Activated T-cell treated with anti-CD3 and anti-CD28 coated beads, Interleukin-2, amount 50 U/mL, for 4 hours (primary cell): ENCODE data around the gene RMDN2. TPM values are rescaled to one million over a fixed set of nuclear protein-coding genes. Genes with fewer than 3 reads are reported as not detected.
A peak's percentile ranks its signal among the peaks of the same experiment; 100 is the strongest.

Source experiments
- ATAC-seq, 2 donors: fragments of 200-7000 bp; cut with Tn5 transposase; one replicate each; pipeline ENCODE4 v1.10.0; 2021
- DNase-seq: peaks from one replicate; pipeline ENCODE4 v3.0.0-alpha.2; 2020
- H3K27me3 Mint-ChIP-seq: one replicate; pipeline ENCODE4 v1.8.0; 2021; ENCODE audit warnings: low read depth, mixed read lengths
- H3K36me3 Mint-ChIP-seq: one replicate; pipeline ENCODE4 v1.8.0; 2022; ENCODE audit warnings: mixed read lengths; ENCODE audit not compliant: insufficient read depth
- H3K4me1 Mint-ChIP-seq: one replicate; pipeline ENCODE4 v1.8.0; 2021; ENCODE audit warnings: low read depth, mixed read lengths
- H3K4me3 Mint-ChIP-seq: one replicate; pipeline ENCODE4 v1.8.0; 2021; ENCODE audit warnings: mild to moderate bottlenecking, moderate library complexity, mixed read lengths
- H3K9me3 Mint-ChIP-seq: one replicate; pipeline ENCODE4 v1.8.0; 2021; ENCODE audit warnings: mixed read lengths
- total RNA-seq, 3 donors: library from RNA; stranded (reverse); gene quantifications; one replicate each; pipeline ENCODE4 v1.2.1, GENCODE V29; 2021

Gene RMDN2
- total RNA-seq, 3 donors from 2014 or later: 3.4 to 4.3 (median 3.8) TPM

- peak overlapping the region; percentile 7 for H3K4me3 Mint-ChIP-seq
- H3K27me3 Mint-ChIP-seq: peaks cover 11% of the 10 kb centered on the region
- DNase-seq: no peak
- no peaks in the 10 kb centered on the region for H3K9me3 Mint-ChIP-seq
- no peak for ATAC-seq
- H3K4me1 Mint-ChIP-seq: peaks cover 45% of the 10 kb centered on the region
- H3K36me3 Mint-ChIP-seq: no peaks in the 10 kb centered on the region
These were observed 33.1 kb upstream of the RMDN2 start for GRCh38 chr2:37891846-37892435.

DNA sequence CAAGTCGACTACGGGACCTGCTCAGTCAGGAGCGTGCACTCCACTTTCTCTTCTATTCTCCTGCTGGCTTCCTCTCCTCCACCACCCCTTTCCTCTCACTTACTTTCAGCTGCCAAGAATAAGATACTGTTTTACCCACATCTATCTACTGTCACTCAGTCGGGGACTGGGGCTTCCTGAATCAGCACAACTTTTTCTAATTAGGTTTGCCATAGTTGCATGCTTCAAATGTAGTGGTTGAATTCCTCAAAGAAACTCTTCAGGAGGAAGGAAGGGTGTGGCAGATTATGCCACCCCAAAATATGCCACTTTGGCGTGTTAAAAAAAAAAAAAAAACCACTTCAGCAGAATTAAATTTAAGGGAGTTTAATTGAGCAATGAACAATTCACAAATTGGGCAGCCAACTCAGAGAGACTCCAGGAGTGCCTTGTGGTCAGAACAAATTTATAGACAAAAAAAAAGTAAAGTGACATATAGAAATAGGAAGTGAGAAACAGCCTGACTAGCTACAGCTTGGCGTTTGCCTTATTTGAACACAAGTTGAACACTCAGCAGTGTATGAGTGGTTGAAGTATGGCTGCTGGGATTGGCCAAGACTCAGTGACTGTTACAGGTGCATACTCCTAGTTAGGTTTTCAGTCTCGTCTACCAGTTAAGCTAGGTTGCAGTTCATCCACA, 32.5 kb upstream of the RMDN2 start:
- Mint-ChIP-seq H3K36me3 (no peaks in the 10 kb centered on the region), H3K4me3 (peak overlapping the region; percentile 7)
- DNase-seq: no peak

GRCh38 chr2:37893327-37893726, 31.8 kb upstream of the RMDN2 start:
- H3K4me3 Mint-ChIP-seq: peak overlapping the region; percentile 9

More for the DNA sequence above, 32.5 kb upstream of the RMDN2 start:
- Mint-ChIP-seq H3K27me3 (peaks cover 11% of the 10 kb centered on the region), H3K4me1 (peaks cover 45% of the 10 kb centered on the region), H3K9me3 (no peaks in the 10 kb centered on the region)
- peak; percentile 44 to 50 for ATAC-seq

DNA sequence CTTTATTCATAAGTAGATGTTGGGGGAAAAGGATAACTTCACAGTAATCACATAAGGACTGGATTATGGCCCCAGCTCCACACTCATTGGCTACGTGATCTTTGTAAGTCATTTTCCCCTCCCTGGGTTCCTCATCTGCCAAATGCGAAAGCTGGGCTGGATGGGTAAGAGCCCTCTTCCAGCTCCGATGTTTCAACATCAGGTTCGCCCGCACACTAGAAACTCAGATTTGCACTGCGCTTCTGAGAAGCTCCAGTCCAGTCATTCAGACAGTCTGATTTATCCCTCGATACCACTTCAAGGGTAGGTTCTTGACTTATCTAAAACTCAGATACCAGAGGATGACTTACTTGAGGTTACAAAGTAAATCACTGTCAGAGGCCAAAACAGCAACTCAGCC, 31.0 kb upstream of the RMDN2 start:
- peaks cover 4% of the 10 kb centered on the region for H3K27me3 Mint-ChIP-seq
- no peak overlapping the region for H3K4me3 Mint-ChIP-seq
- no peak for DNase-seq
- H3K36me3 Mint-ChIP-seq: no peaks in the 10 kb centered on the region
- ATAC-seq: peak; percentile 27 to 29
- H3K9me3 Mint-ChIP-seq: no peaks in the 10 kb centered on the region
- H3K4me1 Mint-ChIP-seq: peaks cover 45% of the 10 kb centered on the region

More at GRCh38 chr2:37893327-37893726, 31.8 kb upstream of the RMDN2 start:
- ATAC-seq (no peak), DNase-seq (no peak)
- Mint-ChIP-seq H3K9me3 (no peaks in the 10 kb centered on the region), H3K27me3 (peaks cover 7% of the 10 kb centered on the region), H3K36me3 (no peaks in the 10 kb centered on the region), H3K4me1 (peaks cover 45% of the 10 kb centered on the region)

- peaks cover 4% of the 10 kb centered on the region for H3K27me3 Mint-ChIP-seq
- H3K4me1 Mint-ChIP-seq: peaks cover 45% of the 10 kb centered on the region
- no peaks in the 10 kb centered on the region for H3K9me3 Mint-ChIP-seq
- no peak for DNase-seq
- no peak for ATAC-seq
- no peak overlapping the region for H3K4me3 Mint-ChIP-seq
- H3K36me3 Mint-ChIP-seq: no peaks in the 10 kb centered on the region
These were observed 30.5 kb upstream of the RMDN2 start for GRCh38 chr2:37894601-37895000.

- H3K27me3 Mint-ChIP-seq: peaks cover 3% of the 10 kb centered on the region
- H3K4me1 Mint-ChIP-seq: peaks cover 45% of the 10 kb centered on the region
- DNase-seq: no peak
- H3K36me3 Mint-ChIP-seq: no peaks in the 10 kb centered on the region
- H3K4me3 Mint-ChIP-seq: no peak overlapping the region
- H3K9me3 Mint-ChIP-seq: no peaks in the 10 kb centered on the region
- no peak for ATAC-seq
These were observed 29.9 kb upstream of the RMDN2 start for GRCh38 chr2:37895140-37895539.

GRCh38 chr2:37896319-37896718, 28.8 kb upstream of the RMDN2 start:
- Mint-ChIP-seq H3K27me3 (no peaks in the 10 kb centered on the region), H3K4me1 (peaks cover 34% of the 10 kb centered on the region), H3K36me3 (no peaks in the 10 kb centered on the region), H3K4me3 (no peak overlapping the region), H3K9me3 (no peaks in the 10 kb centered on the region)
- ATAC-seq (no peak), DNase-seq (no peak)

- Mint-ChIP-seq H3K4me3 (no peak overlapping the region), H3K9me3 (no peaks in the 10 kb centered on the region), H3K36me3 (no peaks in the 10 kb centered on the region), H3K4me1 (peaks cover 22% of the 10 kb centered on the region), H3K27me3 (no peaks in the 10 kb centered on the region)
- ATAC-seq: no peak
- no peak for DNase-seq
These were observed 27.6 kb upstream of the RMDN2 start for GRCh38 chr2:37897511-37897910.

GRCh38 chr2:37898448-37898847, 26.6 kb upstream of the RMDN2 start:
- Mint-ChIP-seq H3K36me3 (no peaks in the 10 kb centered on the region), H3K9me3 (no peaks in the 10 kb centered on the region), H3K4me3 (no peak overlapping the region), H3K4me1 (peaks cover 13% of the 10 kb centered on the region), H3K27me3 (no peaks in the 10 kb centered on the region)
- DNase-seq (no peak), ATAC-seq (no peak)

DNA sequence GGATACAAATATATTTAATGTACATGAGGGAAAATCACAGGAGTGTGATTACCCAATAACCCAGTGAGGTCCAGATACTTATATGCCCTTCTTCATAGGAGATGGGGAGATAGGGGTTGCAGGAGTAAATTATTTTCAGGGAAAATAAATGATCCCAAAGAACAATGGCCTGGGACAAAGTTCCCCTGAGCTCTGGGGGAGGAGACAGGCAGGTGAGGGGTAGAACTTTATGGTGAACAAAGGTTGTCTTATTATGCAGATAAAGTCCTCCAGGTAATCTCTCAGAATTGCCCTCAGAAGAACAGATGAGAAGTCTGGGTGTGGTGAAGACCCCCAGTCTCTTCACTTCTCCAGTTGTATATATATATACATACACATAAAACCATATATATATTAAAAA, 22.1 kb upstream of the RMDN2 start:
- DNase-seq (no peak), ATAC-seq (no peak)
- Mint-ChIP-seq H3K36me3 (no peaks in the 10 kb centered on the region), H3K4me3 (no peak overlapping the region), H3K4me1 (no peaks in the 10 kb centered on the region), H3K9me3 (no peaks in the 10 kb centered on the region), H3K27me3 (peaks cover 10% of the 10 kb centered on the region)

- no peak for ATAC-seq
- no peak for DNase-seq
- Mint-ChIP-seq H3K4me3 (no peak overlapping the region), H3K27me3 (peaks cover 10% of the 10 kb centered on the region), H3K36me3 (no peaks in the 10 kb centered on the region), H3K4me1 (no peaks in the 10 kb centered on the region), H3K9me3 (no peaks in the 10 kb centered on the region)
These were observed 20.7 kb upstream of the RMDN2 start for GRCh38 chr2:37904425-37904824.

GRCh38 chr2:37904993-37905392, 20.1 kb upstream of the RMDN2 start:
- ATAC-seq: no peak
- Mint-ChIP-seq H3K36me3 (no peaks in the 10 kb centered on the region), H3K27me3 (peaks cover 10% of the 10 kb centered on the region), H3K4me1 (no peaks in the 10 kb centered on the region), H3K9me3 (no peaks in the 10 kb centered on the region), H3K4me3 (no peak overlapping the region)
- DNase-seq: no peak

GRCh38 chr2:37906131-37906530, 19.0 kb upstream of the RMDN2 start:
- no peak for DNase-seq
- no peaks in the 10 kb centered on the region for H3K4me1 Mint-ChIP-seq
- no peak for ATAC-seq

GRCh38 chr2:37907501-37908225, 17.4 kb upstream of the RMDN2 start:
- DNase-seq (no peak), ATAC-seq (no peak)
- Mint-ChIP-seq H3K27me3 (peaks cover 10% of the 10 kb centered on the region), H3K4me1 (no peaks in the 10 kb centered on the region), H3K36me3 (no peaks in the 10 kb centered on the region), H3K9me3 (no peaks in the 10 kb centered on the region), H3K4me3 (no peak overlapping the region)

More at GRCh38 chr2:37906131-37906530, 19.0 kb upstream of the RMDN2 start:
- Mint-ChIP-seq H3K9me3 (no peaks in the 10 kb centered on the region), H3K36me3 (no peaks in the 10 kb centered on the region), H3K27me3 (peaks cover 10% of the 10 kb centered on the region), H3K4me3 (no peak overlapping the region)
